GM12801 (cell line): ENCODE measurements around the gene CTPS2.

Source experiments
- TF ChIP-seq, protein P1 (sequence below): IDR thresholded peaks from one replicate; pipeline ENCODE4 v1.5.1; 2011; ENCODE audit warnings: control low read depth; ENCODE audit not compliant: insufficient read length; ENCODE audit errors: extremely low read depth

CTPS2 gene

GRCh38 chrX:16722481-16722880, 10.0 kb upstream of the CTPS2 start:
- TF ChIP-seq, protein P1, sequence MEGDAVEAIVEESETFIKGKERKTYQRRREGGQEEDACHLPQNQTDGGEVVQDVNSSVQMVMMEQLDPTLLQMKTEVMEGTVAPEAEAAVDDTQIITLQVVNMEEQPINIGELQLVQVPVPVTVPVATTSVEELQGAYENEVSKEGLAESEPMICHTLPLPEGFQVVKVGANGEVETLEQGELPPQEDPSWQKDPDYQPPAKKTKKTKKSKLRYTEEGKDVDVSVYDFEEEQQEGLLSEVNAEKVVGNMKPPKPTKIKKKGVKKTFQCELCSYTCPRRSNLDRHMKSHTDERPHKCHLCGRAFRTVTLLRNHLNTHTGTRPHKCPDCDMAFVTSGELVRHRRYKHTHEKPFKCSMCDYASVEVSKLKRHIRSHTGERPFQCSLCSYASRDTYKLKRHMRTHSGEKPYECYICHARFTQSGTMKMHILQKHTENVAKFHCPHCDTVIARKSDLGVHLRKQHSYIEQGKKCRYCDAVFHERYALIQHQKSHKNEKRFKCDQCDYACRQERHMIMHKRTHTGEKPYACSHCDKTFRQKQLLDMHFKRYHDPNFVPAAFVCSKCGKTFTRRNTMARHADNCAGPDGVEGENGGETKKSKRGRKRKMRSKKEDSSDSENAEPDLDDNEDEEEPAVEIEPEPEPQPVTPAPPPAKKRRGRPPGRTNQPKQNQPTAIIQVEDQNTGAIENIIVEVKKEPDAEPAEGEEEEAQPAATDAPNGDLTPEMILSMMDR: no peak

DNA sequence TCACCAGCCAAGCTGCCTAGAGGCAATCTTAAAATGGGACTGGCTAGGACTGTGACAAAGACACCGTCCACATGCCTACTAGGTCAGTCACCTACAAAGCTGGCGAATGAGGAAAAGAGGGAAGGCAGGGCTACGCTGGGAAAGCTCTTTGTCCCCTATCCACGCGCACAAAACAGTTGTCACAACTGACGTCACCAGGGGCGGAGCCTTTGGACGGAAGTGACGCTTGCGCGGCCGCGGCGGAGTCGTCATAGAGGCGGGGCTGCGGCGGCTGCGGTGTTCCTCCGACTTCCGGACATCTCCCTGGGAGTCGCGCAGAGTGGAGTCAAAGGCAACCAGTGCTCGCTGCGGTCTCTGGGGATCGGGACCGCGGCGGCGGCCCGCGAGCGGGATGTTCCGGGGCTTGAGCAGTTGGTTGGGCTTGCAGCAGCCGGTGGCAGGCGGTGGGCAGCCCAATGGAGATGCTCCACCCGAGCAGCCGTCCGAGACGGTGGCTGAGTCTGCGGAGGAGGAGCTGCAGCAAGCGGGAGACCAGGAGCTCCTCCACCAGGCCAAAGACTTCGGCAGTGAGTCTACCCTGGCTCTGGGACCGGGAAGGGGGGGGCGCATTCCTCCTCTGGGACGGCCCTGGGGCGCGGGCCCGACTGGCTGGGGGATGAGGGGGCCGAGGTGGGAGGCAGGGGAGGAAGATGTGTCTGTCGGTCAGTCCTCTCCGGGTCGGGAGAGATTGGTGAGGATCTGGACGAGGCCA, 7.0 kb upstream of the CTPS2 start, which contains the start of gene SYAP1:
TSS of gene SYAP1 (plus strand) at position 279 of the 751 bp plus-strand sequence. CDS start at position 392, 113 bp downstream.
- TF ChIP-seq, protein P1: no peak

GRCh38 chrX:16718824-16719333, 6.4 kb upstream of the CTPS2 start:
- TF ChIP-seq, protein P1: no peak

DNA sequence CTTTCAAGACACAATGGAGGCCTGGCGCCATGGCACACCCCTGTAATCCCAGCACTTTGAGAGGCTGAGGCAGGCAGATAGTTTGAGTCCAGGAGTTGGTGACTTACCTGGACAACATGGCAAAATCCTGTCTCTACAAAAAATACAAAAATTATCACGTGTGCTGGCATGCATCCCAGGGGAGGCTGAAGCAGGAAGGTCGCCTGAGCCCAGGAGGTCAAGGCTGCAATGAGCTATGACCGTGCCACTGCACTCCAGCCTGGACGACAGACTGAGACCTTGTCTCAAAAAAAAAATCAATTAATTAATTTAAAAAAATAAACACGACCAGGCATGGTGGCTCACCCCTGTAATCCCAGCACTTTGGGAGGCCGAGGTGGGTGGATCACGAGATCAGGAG, 2.0 kb upstream of the CTPS2 start:
- TF ChIP-seq, protein P1: no peak

GRCh38 chrX:16711893-16712547, 449 bp downstream of the CTPS2 start:
- TF ChIP-seq, protein P1: no peak

DNA sequence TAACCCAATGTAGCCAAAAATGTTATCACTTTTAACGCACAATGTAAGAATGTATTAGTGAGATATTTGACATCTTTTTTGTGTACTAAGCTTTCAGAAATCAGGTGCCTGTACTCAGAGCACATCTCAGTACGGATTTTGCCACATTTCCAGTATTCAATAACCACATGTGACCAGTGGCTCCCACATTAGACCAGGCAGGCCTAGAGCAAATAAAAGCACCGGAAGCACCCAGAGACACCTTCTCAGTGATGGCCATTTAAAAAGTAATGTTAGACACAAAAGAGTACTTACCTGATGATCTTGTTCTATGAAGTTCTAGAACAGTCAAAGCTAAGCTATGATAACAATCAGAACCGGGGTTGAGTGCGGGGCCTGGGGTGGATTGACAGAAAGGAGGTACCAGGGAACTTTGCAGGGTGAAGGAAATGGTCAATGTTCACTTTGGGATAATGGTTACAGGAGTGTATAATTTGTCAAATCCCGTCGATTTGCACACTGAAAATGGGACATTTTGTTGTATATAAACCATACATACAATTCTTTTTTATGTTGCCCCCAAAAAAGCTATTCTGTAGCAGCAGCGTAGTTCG, 1.2 kb downstream of the CTPS2 start:
- TF ChIP-seq, protein P1: no peak

- TF ChIP-seq, protein P1: no peak
Measured at GRCh38 chrX:16708016-16708415, 4.5 kb downstream of the CTPS2 start.
